GM12878 (cell line): Measurements from ENCODE around the gene CR1. TPM values are rescaled to one million over a fixed set of nuclear protein-coding genes. Genes with fewer than 3 reads are reported as not detected.

ENCODE experiments used
- ASH2L ChIP-seq: fragments of 300-600, 200-600 bp; sonication (generic); IDR thresholded peaks from 2 replicates; pipeline ENCODE4 v1.6.1; 2017; ENCODE audit warnings: low read depth, mild to moderate bottlenecking, borderline replicate concordance
- ATF7 ChIP-seq: fragments of 450-650 bp; IDR thresholded peaks from 2 replicates; pipeline ENCODE4 v1.6.1; 2016; ENCODE audit warnings: low read depth, mild to moderate bottlenecking
- BCL3 ChIP-seq: IDR thresholded peaks from 2 replicates; pipeline ENCODE4 v1.6.1; 2011; ENCODE audit warnings: borderline replicate concordance, low read depth, mild to moderate bottlenecking, moderate library complexity, low read length; ENCODE audit not compliant: insufficient read depth, poor library complexity, severe bottlenecking
- CBX3 ChIP-seq: fragments of 200-600 bp; sonication (generic); IDR thresholded peaks from 2 replicates; pipeline ENCODE4 v1.6.1; 2016; ENCODE audit warnings: low read depth, borderline replicate concordance
- CBX5 ChIP-seq: sonication (generic); IDR thresholded peaks from 2 replicates; pipeline ENCODE4 v1.6.1; 2016; ENCODE audit warnings: low read depth, moderate library complexity, mild to moderate bottlenecking, inconsistent platforms
- IKZF1 ChIP-seq: fragments of 450-650 bp; conservative IDR thresholded peaks from 2 replicates; pipeline ENCODE4 v1.6.1; 2017; ENCODE audit warnings: antibody characterized with exemption, mild to moderate bottlenecking
- IRF5 ChIP-seq: fragments of 450-650 bp; IDR thresholded peaks from 2 replicates; pipeline ENCODE4 v1.6.1; 2017; ENCODE audit warnings: borderline replicate concordance
- JUNB ChIP-seq: IDR thresholded peaks from 2 replicates; pipeline ENCODE4 v1.6.1; 2016; ENCODE audit warnings: antibody characterized with exemption, mild to moderate bottlenecking
- KAT2A ChIP-seq: conservative IDR thresholded peaks from 2 replicates; pipeline ENCODE4 v1.6.1; 2011; ENCODE audit warnings: low read depth, low read length; ENCODE audit not compliant: control insufficient read depth
- MEF2A ChIP-seq: IDR thresholded peaks from 2 replicates; pipeline ENCODE4 v1.6.1; 2011; ENCODE audit warnings: low read depth, mild to moderate bottlenecking, low read length, moderate library complexity; ENCODE audit not compliant: insufficient read depth
- NFIC ChIP-seq: IDR thresholded peaks from 2 replicates; pipeline ENCODE4 v1.6.1; 2012; ENCODE audit warnings: low read depth, mild to moderate bottlenecking, inconsistent platforms, low read length, moderate library complexity
- PBX3 ChIP-seq: IDR thresholded peaks from 2 replicates; pipeline ENCODE4 v1.6.1; 2011; ENCODE audit warnings: mild to moderate bottlenecking, low read depth, low read length, moderate library complexity; ENCODE audit not compliant: insufficient replicate concordance
- POLR2AphosphoS5 ChIP-seq: IDR thresholded peaks from 2 replicates; pipeline ENCODE4 v1.6.1; 2011; ENCODE audit warnings: mild to moderate bottlenecking, low read length, inconsistent platforms
- RAD21 ChIP-seq: IDR thresholded peaks from 2 replicates; pipeline ENCODE4 v1.6.1; 2011; ENCODE audit warnings: mild to moderate bottlenecking, low read depth, low read length, moderate library complexity; ENCODE audit not compliant: insufficient read depth
- RFX5 ChIP-seq: IDR thresholded peaks from 2 replicates; pipeline ENCODE4 v1.6.1; 2011; ENCODE audit warnings: low read depth, low read length, improper control_type of control experiment
- SIX5 ChIP-seq: IDR thresholded peaks from 2 replicates; pipeline ENCODE4 v1.6.1; 2011; ENCODE audit warnings: mild to moderate bottlenecking, low read depth, low read length, moderate library complexity; ENCODE audit not compliant: severe bottlenecking
- SMARCA5 ChIP-seq: fragments of 450-650 bp; IDR thresholded peaks from 2 replicates; pipeline ENCODE4 v1.6.1; 2017; ENCODE audit warnings: mild to moderate bottlenecking
- STAT3 ChIP-seq: IDR thresholded peaks from 2 replicates; pipeline ENCODE4 v1.6.1; 2011; ENCODE audit warnings: low read depth, low read length, improper control_type of control experiment
- USF2 ChIP-seq: IDR thresholded peaks from 2 replicates; pipeline ENCODE4 v1.6.1; 2011; ENCODE audit warnings: low read depth, low read length, improper control_type of control experiment, borderline replicate concordance
- ZNF592 ChIP-seq: fragments of 450-650 bp; IDR thresholded peaks from 2 replicates; pipeline ENCODE4 v1.6.1; 2017; ENCODE audit warnings: mild to moderate bottlenecking, moderate library complexity
- polyA plus RNA-seq, 11 experiments: library from polyadenylated mRNA; depleted of rRNA in 4 of 11; unstranded in 6 of 11; stranded (reverse) in 5 of 11; fragments of >200 nt; fragmentation: Nextera tagmentation in 4 of 11; fragmentation: Illumina TruSeq in 1 of 11; extraction: Ambion mirVana in 4 of 11; extraction: Trizol in 1 of 11; gene quantifications; 1 replicate in 1 of 11; 2 replicates in 10 of 11; pipeline versions ENCODE4 v1.2.1 to v1.2.3, GENCODE V29; 2011 to 2016; ENCODE audit warnings: inconsistent platforms in 2 of 11, missing spikeins in 2 of 11, low read depth in 1 of 11
- total RNA-seq, 4 experiments: library from RNA; depleted of rRNA in 3 of 4; stranded (reverse); fragments of >200 nt in 3 of 4; fragmentation: Illumina TruSeq in 1 of 4; extraction: Trizol in 1 of 4; gene quantifications; 2 replicates each; pipeline versions ENCODE4 v1.2.1 to v1.2.3, GENCODE V29; 2013 to 2021

The CR1 gene
- total and polyA plus RNA-seq, 10 of the 15 experiments (the other 5 are each of a cell fraction or from before 2014, with no cell fraction given): 0.30 to 8.0 (median 4.3) TPM

DNA sequence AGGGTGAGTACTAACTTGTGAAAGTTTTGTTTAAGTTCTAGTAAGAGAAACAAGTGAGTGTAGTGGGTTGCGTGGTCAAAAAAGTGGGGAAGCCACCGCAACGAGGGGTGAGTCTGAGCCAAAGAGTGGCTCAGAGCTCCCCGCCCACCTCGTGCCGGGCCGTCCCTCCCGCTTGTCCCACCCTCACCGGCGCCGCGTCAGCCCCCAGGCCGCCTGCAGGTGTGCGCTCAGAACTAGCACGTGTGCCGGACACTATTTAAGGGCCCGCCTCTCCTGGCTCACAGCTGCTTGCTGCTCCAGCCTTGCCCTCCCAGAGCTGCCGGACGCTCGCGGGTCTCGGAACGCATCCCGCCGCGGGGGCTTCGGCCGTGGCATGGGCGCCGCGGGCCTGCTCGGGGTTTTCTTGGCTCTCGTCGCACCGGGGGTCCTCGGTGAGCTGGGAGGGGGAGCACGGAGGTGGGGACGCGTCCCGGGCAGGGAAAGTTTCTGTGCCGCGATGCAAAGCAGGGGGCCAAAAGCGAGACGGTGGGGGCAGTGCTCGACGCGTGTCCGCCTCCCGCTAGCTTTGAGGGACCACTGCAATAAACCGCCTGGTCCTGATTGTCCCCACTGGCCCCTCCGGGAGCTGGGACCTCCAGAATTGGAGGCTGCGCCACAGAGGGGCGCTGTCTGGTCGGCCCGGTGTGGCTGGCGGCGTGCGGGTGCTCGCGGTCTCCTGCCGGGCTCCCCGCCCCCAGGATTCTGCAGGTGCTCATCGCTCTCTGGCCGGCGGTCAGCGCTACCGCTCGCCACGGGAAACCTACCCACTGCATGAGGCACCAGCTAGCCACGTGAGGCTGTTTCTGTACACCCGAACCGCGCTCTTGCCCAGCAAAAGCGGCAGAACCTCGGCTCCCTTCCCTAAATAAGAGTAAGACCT, 41.7 kb upstream of the CR1 start, which contains the start of gene CR2 (continued):
- TF ChIP-seq PBX3 (no peak), USF2 (no peak), IKZF1 (0 out of 2 replicates have a peak, but pooled peaks have one; percentile 44), CBX3 (no peak), SIX5 (no peak), MEF2A (0 out of 2 replicates have a peak, but pooled peaks have one; percentile 22), KAT2A (no peak), IRF5 (no peak), ASH2L (no peak; the same call in 1 of the 2 replicates), SMARCA5 (no peak), RFX5 (no peak), CBX5 (no peak; the same call in 1 of the 2 replicates), BCL3 (peak; percentile 56), POLR2AphosphoS5 (peak; percentile 88), ZNF592 (no peak), JUNB (no peak), RAD21 (peak; percentile 51), ATF7 (no peak), STAT3 (no peak), NFIC (peak; percentile 61; the same call in 1 of the 2 replicates)
